Endodermal cell (in vitro differentiated cells): Measurements from ENCODE around the gene GEMIN4. TPM values are rescaled to one million over a fixed set of nuclear protein-coding genes. Genes with fewer than 3 reads are reported as not detected.
A peak's percentile ranks its signal among the peaks of the same experiment; 100 is the strongest.

ENCODE experiments used
- DNase-seq: peaks from one replicate; pipeline ENCODE4 v3.0.0-alpha.2; 2017
- H3K27ac ChIP-seq: 2 replicates; pipeline ENCODE4 v1.5.1; 2013; ENCODE audit warnings: mild to moderate bottlenecking, low read depth, low read length, moderate library complexity
- H3K27me3 ChIP-seq: 2 replicates; pipeline ENCODE4 v1.6.1; 2013; ENCODE audit warnings: mild to moderate bottlenecking, low read length, moderate library complexity; ENCODE audit not compliant: insufficient read depth, control insufficient read depth, poor library complexity, severe bottlenecking
- H3K36me3 ChIP-seq: 2 replicates; pipeline ENCODE4 v1.7.0; 2013; ENCODE audit warnings: mild to moderate bottlenecking, low read length, moderate library complexity; ENCODE audit not compliant: control insufficient read depth, insufficient read depth
- H3K4me1 ChIP-seq: one replicate; pipeline ENCODE4 v1.7.0; 2013; ENCODE audit warnings: low read length; ENCODE audit not compliant: control insufficient read depth, insufficient read depth
- H3K4me3 ChIP-seq: 2 replicates; pipeline ENCODE4 v1.5.1; 2013; ENCODE audit warnings: mild to moderate bottlenecking, low read length, moderate library complexity
- H3K9ac ChIP-seq: 2 replicates; pipeline ENCODE4 v1.6.1; 2013; ENCODE audit warnings: mild to moderate bottlenecking, low read length, moderate library complexity; ENCODE audit not compliant: poor library complexity, severe bottlenecking; ENCODE audit errors: extremely low read depth
- H3K9me3 ChIP-seq: 2 replicates; pipeline ENCODE4 v1.6.1; 2013; ENCODE audit warnings: mild to moderate bottlenecking, low read length, moderate library complexity; ENCODE audit not compliant: control insufficient read depth
- H3K27ac Mint-ChIP-seq: 2 replicates; pipeline ENCODE4 v1.8.0; 2020; ENCODE audit warnings: mixed read lengths
- H3K27me3 Mint-ChIP-seq: 2 replicates; pipeline ENCODE4 v1.8.0; 2021; ENCODE audit warnings: mild to moderate bottlenecking, mixed read lengths; ENCODE audit not compliant: insufficient read depth
- H3K36me3 Mint-ChIP-seq: 2 replicates; pipeline ENCODE4 v1.8.0; 2020; ENCODE audit warnings: low read depth, mixed read lengths
- H3K4me1 Mint-ChIP-seq: 2 replicates; pipeline ENCODE4 v1.8.0; 2020; ENCODE audit warnings: mixed read lengths
- H3K4me3 Mint-ChIP-seq: 2 replicates; pipeline ENCODE4 v1.8.0; 2020; ENCODE audit warnings: mild to moderate bottlenecking, moderate library complexity, mixed read lengths
- H3K9me3 Mint-ChIP-seq: 2 replicates; pipeline ENCODE4 v1.8.0; 2020; ENCODE audit warnings: mild to moderate bottlenecking, mixed read lengths
- CTCF ChIP-seq: fragments of 200-600 bp; sonication (generic); conservative IDR thresholded peaks from 2 replicates; pipeline ENCODE4 v1.5.0; 2021; ENCODE audit warnings: antibody characterized with exemption, mild to moderate bottlenecking
- WGBS, 2 experiments: methylation state at CpG; one replicate each; pipeline versions ENCODE4 v1.1.5 to v1.1.7; 2013; ENCODE audit warnings: missing lambda C conversion rate in 2 of 2, mixed read lengths in 1 of 2; ENCODE audit not compliant: insufficient coverage in 1 of 2, insufficient read length in 1 of 2; 5-methylcytosine and 5-hydroxymethylcytosine counted together
- total RNA-seq, 2 donors: library from RNA; stranded (reverse); fragmentation: NEBNext Ultra II Directional in 1 of 2; extraction: Animal tissue kit (Norgen Biotek cat#: 25700) in 1 of 2; gene quantifications; 2 replicates in 1 of 2; 3 replicates in 1 of 2; pipeline ENCODE4 v1.2.1, GENCODE V29; 2021

Gene GEMIN4
- total RNA-seq, 2 donors from 2014 or later, result 30.3 to 36.2 TPM

DNA sequence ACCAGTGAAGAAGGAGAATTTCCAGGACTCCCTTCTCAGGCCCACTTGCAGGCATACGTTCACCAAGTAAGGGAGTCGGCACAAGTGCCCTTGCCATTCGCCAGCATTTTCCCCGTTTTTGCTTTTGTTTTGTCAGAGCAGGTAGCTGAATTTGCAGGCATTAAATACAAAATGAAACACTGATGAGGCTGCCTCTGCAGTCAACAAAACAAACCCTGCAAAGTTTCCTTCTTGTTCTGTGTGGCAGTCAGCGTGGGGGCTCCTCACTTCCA, 22.2 kb upstream of the GEMIN4 start:
- no peak for DNase-seq
- Histone ChIP-seq H3K27me3 (no peaks in the 10 kb centered on the region), H3K9ac (no peak overlapping the region), H3K9me3 (no peaks in the 10 kb centered on the region), H3K27ac (peak overlapping the region; percentile 76), H3K4me3 (no peak overlapping the region), H3K36me3 (peaks cover 94% of the 10 kb centered on the region), H3K4me1 (no peaks in the 10 kb centered on the region)
- H3K27me3 Mint-ChIP-seq, result no peaks in the 10 kb centered on the region
- TF ChIP-seq CTCF, result no peak
- H3K27ac Mint-ChIP-seq, result no peak overlapping the region
- no peak overlapping the region for H3K4me3 Mint-ChIP-seq
- H3K4me1 Mint-ChIP-seq, result no peaks in the 10 kb centered on the region
- peaks cover 84% of the 10 kb centered on the region for H3K36me3 Mint-ChIP-seq
- no peaks in the 10 kb centered on the region for H3K9me3 Mint-ChIP-seq
- WGBS, 2 experiments, result 93 to 100% methylated on average over 3 to 5 of the region's 5 CpGs

- Mint-ChIP-seq H3K9me3 (no peaks in the 10 kb centered on the region), H3K27ac (peak overlapping the region; percentile 1), H3K4me3 (no peak overlapping the region), H3K4me1 (no peaks in the 10 kb centered on the region), H3K36me3 (peaks cover 88% of the 10 kb centered on the region), H3K27me3 (no peaks in the 10 kb centered on the region)
- Histone ChIP-seq H3K4me3 (no peak overlapping the region), H3K27me3 (no peaks in the 10 kb centered on the region), H3K9me3 (no peaks in the 10 kb centered on the region), H3K36me3 (peaks cover 96% of the 10 kb centered on the region), H3K9ac (no peak overlapping the region), H3K27ac (peak overlapping the region; percentile 76), H3K4me1 (no peaks in the 10 kb centered on the region)
- DNase-seq, result no peak
- no peak for TF ChIP-seq CTCF
- WGBS, 2 experiments, result 81 to 95% methylated on average over 9 to 14 of the region's 14 CpGs
These were observed 21.6 kb upstream of the GEMIN4 start for GRCh38 chr17:773467-774312.

DNA sequence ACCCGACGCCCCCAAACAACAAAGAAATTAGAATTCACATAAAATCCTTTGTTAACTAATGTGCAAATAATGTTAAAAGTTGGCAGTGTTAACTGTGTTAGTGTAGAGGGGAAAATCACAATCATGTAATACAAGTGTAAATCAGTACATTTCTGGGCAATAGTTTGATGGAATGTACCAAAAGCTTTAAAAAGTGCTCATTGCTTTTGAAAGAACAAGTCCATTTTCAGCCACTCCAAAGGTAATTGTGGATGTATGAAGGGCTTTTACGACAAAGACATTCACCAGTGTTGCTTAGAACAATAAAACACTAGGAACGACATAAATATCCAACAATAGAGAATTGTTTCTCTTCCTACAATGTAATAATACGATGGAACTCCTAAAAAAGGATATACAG, 21.0 kb upstream of the GEMIN4 start:
- no peaks in the 10 kb centered on the region for H3K4me1 ChIP-seq
- H3K4me3 ChIP-seq, result no peak overlapping the region
- Mint-ChIP-seq H3K27ac (no peak overlapping the region), H3K4me3 (no peak overlapping the region), H3K9me3 (no peaks in the 10 kb centered on the region), H3K36me3 (peaks cover 85% of the 10 kb centered on the region), H3K27me3 (no peaks in the 10 kb centered on the region), H3K4me1 (no peaks in the 10 kb centered on the region)
- no peaks in the 10 kb centered on the region for H3K27me3 ChIP-seq
- DNase-seq, result no peak
- no peaks in the 10 kb centered on the region for H3K9me3 ChIP-seq
- H3K9ac ChIP-seq, result no peak overlapping the region
- WGBS, 2 experiments, result 100% methylated on average over 2 of the region's 5 CpGs; no CpG with 5 or more reads in 1 of the 2 experiments
- H3K36me3 ChIP-seq, result peaks cover 90% of the 10 kb centered on the region
- TF ChIP-seq CTCF, result no peak
- peak overlapping the region; percentile 3 for H3K27ac ChIP-seq
